T-cell (primary cell): Measurements from ENCODE around the gene IKZF2. TPM values are rescaled to one million over a fixed set of nuclear protein-coding genes. Genes with fewer than 3 reads are reported as not detected.

ENCODE experiments used
- ATAC-seq, 4 experiments: fragments of 200-7000 bp in 3 of 4; fragments of 150-1000 bp in 1 of 4; cut with Tn5 transposase; replicated peaks in 1 of 4; 1 replicate in 3 of 4; 2 replicates in 1 of 4; pipeline ENCODE4 v1.10.0; 2021; ENCODE audit warnings: moderate library complexity in 3 of 4, mild to moderate bottlenecking in 2 of 4, moderate number of reproducible peaks in 1 of 4
- CTCF ChIA-PET, 2 donors: fragments of 300-600 bp; sonication (Branson Sonifier 250); formaldehyde crosslinking; loops; one replicate each; lab custom pipeline; 2022; ENCODE audit warnings: antibody characterized with exemption in 2 of 2; lab: Charles Lee
- POLR2A ChIA-PET, 2 donors: fragments of 300-600 bp; sonication (Branson Sonifier 250); formaldehyde crosslinking; loops; one replicate each; lab custom pipeline; 2022; ENCODE audit warnings: antibody characterized with exemption in 2 of 2; lab: Charles Lee
- DNase-seq, 35 experiments: peaks; one replicate each; pipeline versions ENCODE4 v3.0.0 to v3.0.0-alpha.2; 2013 to 2023
- H3K27ac ChIP-seq: one replicate; pipeline ENCODE4 v1.5.1; 2013; ENCODE audit warnings: low read length
- H3K27me3 ChIP-seq, 2 experiments: replicated peaks in 1 of 2; 1 replicate in 1 of 2; 2 replicates in 1 of 2; pipeline versions ENCODE4 v1.6.1 to v1.7.0; 2013; ENCODE audit warnings: low read length in 1 of 2, mixed read lengths in 1 of 2; ENCODE audit not compliant: control insufficient read depth in 2 of 2, insufficient read depth in 2 of 2; ENCODE audit errors: extremely low read depth in 1 of 2
- H3K36me3 ChIP-seq, 2 donors: 1 replicate in 1 of 2; 2 replicates in 1 of 2; pipeline versions ENCODE4 v1.6.1 to v1.7.0; 2013; ENCODE audit warnings: low read length in 1 of 2; ENCODE audit not compliant: control insufficient read depth in 2 of 2, insufficient read depth in 1 of 2; ENCODE audit errors: extremely low read depth in 1 of 2
- H3K4me1 ChIP-seq, 2 experiments: 1 replicate in 1 of 2; 2 replicates in 1 of 2; pipeline versions ENCODE4 v1.6.1 to v1.7.0; 2013; ENCODE audit warnings: low read length in 2 of 2, mixed read lengths in 1 of 2; ENCODE audit not compliant: insufficient read depth in 2 of 2, control insufficient read depth in 1 of 2; ENCODE audit errors: extremely low read depth in 1 of 2
- H3K4me3 ChIP-seq, 2 donors: 1 replicate in 1 of 2; 2 replicates in 1 of 2; pipeline versions ENCODE4 v1.5.1 to v1.7.0; 2013; ENCODE audit warnings: mild to moderate bottlenecking in 2 of 2, low read length in 1 of 2, moderate library complexity in 1 of 2; ENCODE audit not compliant: control insufficient read depth in 1 of 2; ENCODE audit errors: extremely low read depth in 1 of 2
- H3K9me3 ChIP-seq: 2 replicates; pipeline ENCODE4 v1.7.0; 2013
- H3K27ac Mint-ChIP-seq, 2 donors: one replicate each; pipeline ENCODE4 v1.8.0; 2020 to 2021; ENCODE audit warnings: mild to moderate bottlenecking in 2 of 2, mixed read lengths in 2 of 2
- H3K27me3 Mint-ChIP-seq, 2 donors: one replicate each; pipeline ENCODE4 v1.8.0; 2021 to 2022; ENCODE audit warnings: mixed read lengths in 2 of 2
- H3K36me3 Mint-ChIP-seq: one replicate; pipeline ENCODE4 v1.8.0; 2021; ENCODE audit warnings: mixed read lengths
- H3K4me1 Mint-ChIP-seq, 3 donors: one replicate each; pipeline ENCODE4 v1.8.0; 2020 to 2022; ENCODE audit warnings: mixed read lengths in 3 of 3, mild to moderate bottlenecking in 1 of 3
- H3K4me3 Mint-ChIP-seq, 3 donors: one replicate each; pipeline ENCODE4 v1.8.0; 2020 to 2022; ENCODE audit warnings: mild to moderate bottlenecking in 3 of 3, mixed read lengths in 3 of 3, moderate library complexity in 3 of 3
- H3K9me3 Mint-ChIP-seq, 3 donors: one replicate each; pipeline ENCODE4 v1.8.0; 2020 to 2022; ENCODE audit warnings: mixed read lengths in 3 of 3
- WGBS: methylation state at CpG from one replicate; pipeline ENCODE4 v1.1.5; 2013; ENCODE audit warnings: missing lambda C conversion rate; ENCODE audit not compliant: insufficient coverage; 5-methylcytosine and 5-hydroxymethylcytosine counted together
- total RNA-seq, 35 experiments: library from RNA in 6 of 35; stranded (reverse) in 6 of 35; fragments of 120-200 nt in 1 of 35; gene quantifications; one replicate each; pipeline versions ENCODE4 v1.2.1 to v1.2.4 and lab custom pipeline; 2013 to 2026

IKZF2 gene
- total RNA-seq, 5 donors from 2014 or later (not counting 1 experiment from before 2014, with no cell fraction given), result 23.4 to 64.1 (median 31.0) TPM

DNA sequence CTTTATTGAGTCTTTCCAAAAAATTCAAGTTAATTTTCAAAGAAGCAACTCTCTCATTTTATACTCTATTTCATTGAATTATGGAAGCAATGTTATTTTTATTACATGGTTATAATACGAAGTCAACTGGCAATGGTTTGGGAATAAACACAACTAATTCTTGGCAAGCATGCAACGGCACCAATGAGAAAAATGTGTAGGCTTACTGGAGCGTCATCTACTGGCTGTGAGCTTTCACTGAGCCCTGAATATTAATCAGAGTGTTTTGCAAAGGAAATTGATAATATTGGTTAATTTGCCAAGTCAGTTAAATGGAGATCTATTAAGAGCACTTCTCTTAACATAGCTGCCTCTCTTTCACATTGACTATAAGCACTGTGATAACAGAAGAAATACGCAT, 163.9 kb downstream of the IKZF2 start:
- Histone ChIP-seq H3K27ac (no peak overlapping the region), H3K27me3 (no peaks in the 10 kb centered on the region), H3K9me3 (no peaks in the 10 kb centered on the region), H3K4me3 (no peak overlapping the region), H3K36me3 (no peaks in the 10 kb centered on the region), H3K4me1 (no peaks in the 10 kb centered on the region)
- Mint-ChIP-seq H3K27me3 (no peaks in the 10 kb centered on the region), H3K27ac (no peak overlapping the region), H3K36me3 (no peaks in the 10 kb centered on the region), H3K4me3 (no peak overlapping the region), H3K9me3 (peaks cover 0 to 4% (median 3%) of the 10 kb centered on the region in 3 donors), H3K4me1 (no peaks in the 10 kb centered on the region)
- WGBS, result no CpG with 5 or more reads among the region's 4 CpGs
- ATAC-seq (no peak), DNase-seq (no peak)
- ChIA-PET CTCF (no interaction called here), POLR2A (no interaction called here)

DNA sequence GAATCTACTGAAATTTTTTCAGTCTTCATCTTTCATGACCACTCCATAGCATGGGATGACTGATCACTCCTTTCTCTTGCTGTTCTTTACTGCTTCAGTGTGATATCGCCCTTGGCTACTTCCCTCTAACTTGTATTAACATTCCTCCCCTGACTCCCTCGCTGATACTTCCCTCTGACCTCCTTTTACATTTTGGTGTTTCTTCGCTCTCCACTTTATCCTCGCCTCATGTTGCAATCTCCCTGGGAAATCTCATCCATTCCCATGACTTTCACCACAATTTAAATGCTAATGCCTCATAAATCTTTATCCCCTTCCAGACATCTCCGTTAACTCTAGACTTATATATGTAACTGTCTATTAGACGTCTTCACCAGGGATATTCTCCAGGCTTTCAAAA, 167.3 kb downstream of the IKZF2 start:
- ATAC-seq, result no peak
- Mint-ChIP-seq H3K27ac (no peak overlapping the region), H3K4me3 (no peak overlapping the region), H3K27me3 (no peaks in the 10 kb centered on the region), H3K4me1 (peaks cover 5 to 11% (median 7%) of the 10 kb centered on the region in 3 donors), H3K9me3 (peaks cover 0 to 4% (median 3%) of the 10 kb centered on the region in 3 donors), H3K36me3 (no peaks in the 10 kb centered on the region)
- Histone ChIP-seq H3K9me3 (no peaks in the 10 kb centered on the region), H3K4me1 (peaks cover 0 to 17% of the 10 kb centered on the region in 2 experiments), H3K27me3 (no peaks in the 10 kb centered on the region), H3K4me3 (no peak overlapping the region), H3K27ac (no peak overlapping the region), H3K36me3 (no peaks in the 10 kb centered on the region)
- no peak for DNase-seq
- POLR2A ChIA-PET, result no interaction called here
- CTCF ChIA-PET, result no interaction called here
- WGBS, result 94% methylated on average over 6 of the region's 6 CpGs

- peaks cover 0 to 19% of the 10 kb centered on the region in 2 experiments for H3K4me1 ChIP-seq
- no peaks in the 10 kb centered on the region for H3K27me3 ChIP-seq
- peak overlapping the region; percentile 0 to 13 for H3K27ac Mint-ChIP-seq
- no peaks in the 10 kb centered on the region for H3K27me3 Mint-ChIP-seq
- no peaks in the 10 kb centered on the region for H3K9me3 Mint-ChIP-seq
- H3K4me3 ChIP-seq, result no peak overlapping the region
- no peak overlapping the region for H3K4me3 Mint-ChIP-seq
- no CpG with 5 or more reads among the region's 1 CpG for WGBS
- H3K36me3 Mint-ChIP-seq, result no peaks in the 10 kb centered on the region
- ChIA-PET POLR2A (interaction anchor here in 1 of 2 donors (0.6 to 1.0 kb wide), 3 partner anchors 11 to 26 kb away, joined by 6 to 12 read pairs (median 6); no protein-coding TSS in a partner anchor), CTCF (no interaction called here)
- peaks cover 7 to 14% (median 9%) of the 10 kb centered on the region in 3 donors for H3K4me1 Mint-ChIP-seq
- H3K9me3 ChIP-seq, result no peaks in the 10 kb centered on the region
- peak in 1 of 35 experiments; percentile 19 for DNase-seq
- no peak overlapping the region for H3K27ac ChIP-seq
- ATAC-seq, result peak; percentile 43 to 60 (median 52)
- no peaks in the 10 kb centered on the region for H3K36me3 ChIP-seq
Observed at GRCh38 chr2:212979799-212980198, 171.6 kb downstream of the IKZF2 start.

- ChIA-PET POLR2A (interaction anchor here in 1 of 2 donors (0.6 to 1.0 kb wide), 4 partner anchors 10 to 77 kb away, joined by 3 to 12 read pairs (median 6); no protein-coding TSS in a partner anchor), CTCF (interaction anchor here (0.6 to 1.6 kb wide), 5 partner anchors 11 to 149 kb away, joined by 3 to 4 read pairs (median 4); no protein-coding TSS in a partner anchor)
- Histone ChIP-seq H3K9me3 (no peaks in the 10 kb centered on the region), H3K4me1 (peaks cover 0 to 19% of the 10 kb centered on the region in 2 experiments), H3K36me3 (no peaks in the 10 kb centered on the region), H3K27ac (no peak overlapping the region), H3K27me3 (no peaks in the 10 kb centered on the region), H3K4me3 (no peak overlapping the region)
- Mint-ChIP-seq H3K9me3 (no peaks in the 10 kb centered on the region), H3K4me3 (no peak overlapping the region), H3K27me3 (no peaks in the 10 kb centered on the region), H3K27ac (no peak overlapping the region), H3K4me1 (peaks cover 7 to 14% (median 9%) of the 10 kb centered on the region in 3 donors), H3K36me3 (no peaks in the 10 kb centered on the region)
- ATAC-seq (no peak), DNase-seq (no peak)
- no CpG with 5 or more reads among the region's 2 CpGs for WGBS
Observed at GRCh38 chr2:212979046-212979612, 172.3 kb downstream of the IKZF2 start.

DNA sequence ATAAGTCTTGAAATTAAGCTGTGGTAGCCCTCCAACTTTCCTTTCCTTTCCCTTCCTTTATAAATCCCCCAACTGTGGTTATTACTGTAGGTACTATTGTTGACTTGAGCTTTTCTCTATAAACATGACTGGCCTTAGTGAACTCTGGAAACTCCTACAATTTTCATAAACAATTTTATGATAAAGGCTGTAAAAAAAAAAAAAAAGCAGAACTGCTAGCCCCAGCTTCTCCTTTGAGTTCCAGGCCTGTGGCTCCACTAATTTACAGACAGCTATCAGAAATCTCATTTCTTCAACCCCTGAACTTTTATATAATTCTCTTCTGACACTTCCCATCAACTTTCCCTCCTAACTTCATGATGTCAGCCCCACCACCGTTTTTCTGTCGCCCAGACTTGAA, 174.3 kb downstream of the IKZF2 start:
- DNase-seq (no peak), ATAC-seq (no peak)
- Histone ChIP-seq H3K4me1 (peaks cover 0 to 19% of the 10 kb centered on the region in 2 experiments), H3K27me3 (no peaks in the 10 kb centered on the region), H3K4me3 (no peak overlapping the region), H3K27ac (no peak overlapping the region), H3K36me3 (no peaks in the 10 kb centered on the region), H3K9me3 (no peaks in the 10 kb centered on the region)
- Mint-ChIP-seq H3K27me3 (no peaks in the 10 kb centered on the region), H3K36me3 (no peaks in the 10 kb centered on the region), H3K4me1 (peaks cover 7 to 14% (median 9%) of the 10 kb centered on the region in 3 donors), H3K4me3 (no peak overlapping the region), H3K9me3 (no peaks in the 10 kb centered on the region), H3K27ac (no peak overlapping the region)
- 87% methylated on average over 2 of the region's 2 CpGs for WGBS
- CTCF ChIA-PET, result no interaction called here
- POLR2A ChIA-PET, result no interaction called here

- H3K27ac ChIP-seq, result no peak overlapping the region
- peaks cover 7 to 14% (median 9%) of the 10 kb centered on the region in 3 donors for H3K4me1 Mint-ChIP-seq
- H3K4me3 ChIP-seq, result no peak overlapping the region
- H3K4me1 ChIP-seq, result peaks cover 0 to 12% of the 10 kb centered on the region in 2 experiments
- no CpG with 5 or more reads among the region's 1 CpG for WGBS
- no peaks in the 10 kb centered on the region for H3K9me3 ChIP-seq
- H3K27ac Mint-ChIP-seq, result no peak overlapping the region
- H3K27me3 ChIP-seq, result no peaks in the 10 kb centered on the region
- H3K4me3 Mint-ChIP-seq, result no peak overlapping the region
- POLR2A ChIA-PET, result no interaction called here
- DNase-seq (no peak), ATAC-seq (no peak)
- CTCF ChIA-PET, result no interaction called here
- no peaks in the 10 kb centered on the region for H3K36me3 Mint-ChIP-seq
- no peaks in the 10 kb centered on the region for H3K27me3 Mint-ChIP-seq
- no peaks in the 10 kb centered on the region for H3K36me3 ChIP-seq
- H3K9me3 Mint-ChIP-seq, result no peaks in the 10 kb centered on the region
Observed at GRCh38 chr2:212975333-212975732, 176.1 kb downstream of the IKZF2 start.
